ENCODE results near the gene TAF7L. TPM values are rescaled to one million over a fixed set of nuclear protein-coding genes. Genes with fewer than 3 reads are reported as not detected.
A peak's percentile ranks its signal among the peaks of the same experiment; 100 is the strongest.
"Not testable (repeated sequence)": the region's sequence is repeated elsewhere in the genome, so short reads cannot be mapped to it uniquely, and the experiment has no call there.

TAF7L gene
- total RNA-seq, 1 experiment from 2014 or later = 0.18 TPM

DNA sequence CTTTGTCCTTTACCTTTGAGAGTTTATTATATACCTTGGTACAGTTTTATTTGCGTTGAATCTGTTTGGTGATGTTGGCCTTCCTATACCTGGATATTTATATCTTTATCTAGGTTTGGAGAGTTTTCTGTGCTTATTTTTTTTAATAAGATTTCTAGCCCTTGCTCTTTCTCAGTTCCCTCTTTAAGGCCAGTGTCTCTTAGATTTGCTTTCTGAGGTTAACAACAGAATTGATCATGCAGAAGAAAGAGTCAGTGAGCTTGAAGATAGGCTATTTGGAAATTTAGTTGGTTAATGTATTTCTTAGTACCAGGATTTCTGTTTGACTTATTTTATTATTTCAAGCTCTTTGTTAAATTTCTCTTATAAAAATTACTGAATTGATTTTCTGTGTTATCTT lies 12.7 kb upstream of the TAF7L start:
- no peaks in the 10 kb centered on the region for H3K27me3 ChIP-seq (ENCODE audit: control insufficient read depth, insufficient read depth, low read length)
- in situ Hi-C loops (cut with HindIII; ENCODE audit: low pct_unique_long_range_greater_than_20kb, low sequenced_read_pairs) = no loop called here

DNA sequence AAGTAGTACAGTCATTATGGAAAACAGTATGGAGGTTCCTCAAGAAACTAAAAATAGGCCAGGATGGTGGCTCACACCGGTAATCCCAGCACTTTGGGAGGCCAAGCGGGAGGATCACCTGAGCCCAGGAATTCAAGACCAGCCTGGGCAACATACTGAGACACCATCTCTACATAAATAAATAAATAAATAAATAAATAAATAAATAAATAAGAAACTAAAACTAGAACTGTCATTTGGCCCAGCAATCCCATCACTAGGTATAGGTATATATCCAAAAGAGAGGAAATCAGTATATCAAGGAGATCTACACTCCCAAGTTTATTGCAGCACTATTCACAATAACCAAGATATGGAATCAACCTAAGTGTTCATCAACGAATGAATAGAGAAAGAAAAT lies 4.5 kb upstream of the TAF7L start:
- POLR2A ChIA-PET; H3K4me3 ChIP-seq (ENCODE audit: low read depth in 2 of 2, low read length in 2 of 2); H3K27me3 ChIP-seq (ENCODE audit: control insufficient read depth, insufficient read depth, low read length); H3K36me3 ChIP-seq (ENCODE audit: control insufficient read depth, insufficient read depth, low read length); in situ Hi-C loops (cut with HindIII; ENCODE audit: low pct_unique_long_range_greater_than_20kb, low sequenced_read_pairs); H3K9me3 ChIP-seq (ENCODE audit: control insufficient read depth, insufficient read depth, low read depth, low read length); BruUV-seq (replicated peaks); H3K4me1 ChIP-seq (ENCODE audit: control insufficient read depth, insufficient read depth, low read length); DNase-seq (ENCODE audit: low read depth, low spot score); intact Hi-C loops (cut with micrococcal nuclease; ENCODE audit: unreplicated experiment); ATAC-seq; CTCF ChIA-PET; H3K27ac ChIP-seq (ENCODE audit: low read length): not testable (repeated sequence)

More for the DNA sequence above, 12.7 kb upstream of the TAF7L start:
- no peaks in the 10 kb centered on the region for H3K9me3 ChIP-seq (ENCODE audit: control insufficient read depth, insufficient read depth, low read depth, low read length)
- DNase-seq (ENCODE audit: low read depth, low spot score) = no peak
- intact Hi-C loops (cut with micrococcal nuclease; ENCODE audit: unreplicated experiment) = no loop called here
- BruUV-seq (replicated peaks) = no TSS peak
- TF ChIP-seq POLR2AphosphoS5 (IDR thresholded peaks at IDR 0.05; ENCODE audit: low read depth, low read length) (no peak), TCF7L2 (IDR thresholded peaks at IDR 0.05; ENCODE audit: low read depth, low read length) (no peak), SIN3A (IDR thresholded peaks at IDR 0.05; ENCODE audit: borderline replicate concordance, insufficient read depth, low read depth, low read length) (no peak)
- TF ChIP-seq, protein P1, sequence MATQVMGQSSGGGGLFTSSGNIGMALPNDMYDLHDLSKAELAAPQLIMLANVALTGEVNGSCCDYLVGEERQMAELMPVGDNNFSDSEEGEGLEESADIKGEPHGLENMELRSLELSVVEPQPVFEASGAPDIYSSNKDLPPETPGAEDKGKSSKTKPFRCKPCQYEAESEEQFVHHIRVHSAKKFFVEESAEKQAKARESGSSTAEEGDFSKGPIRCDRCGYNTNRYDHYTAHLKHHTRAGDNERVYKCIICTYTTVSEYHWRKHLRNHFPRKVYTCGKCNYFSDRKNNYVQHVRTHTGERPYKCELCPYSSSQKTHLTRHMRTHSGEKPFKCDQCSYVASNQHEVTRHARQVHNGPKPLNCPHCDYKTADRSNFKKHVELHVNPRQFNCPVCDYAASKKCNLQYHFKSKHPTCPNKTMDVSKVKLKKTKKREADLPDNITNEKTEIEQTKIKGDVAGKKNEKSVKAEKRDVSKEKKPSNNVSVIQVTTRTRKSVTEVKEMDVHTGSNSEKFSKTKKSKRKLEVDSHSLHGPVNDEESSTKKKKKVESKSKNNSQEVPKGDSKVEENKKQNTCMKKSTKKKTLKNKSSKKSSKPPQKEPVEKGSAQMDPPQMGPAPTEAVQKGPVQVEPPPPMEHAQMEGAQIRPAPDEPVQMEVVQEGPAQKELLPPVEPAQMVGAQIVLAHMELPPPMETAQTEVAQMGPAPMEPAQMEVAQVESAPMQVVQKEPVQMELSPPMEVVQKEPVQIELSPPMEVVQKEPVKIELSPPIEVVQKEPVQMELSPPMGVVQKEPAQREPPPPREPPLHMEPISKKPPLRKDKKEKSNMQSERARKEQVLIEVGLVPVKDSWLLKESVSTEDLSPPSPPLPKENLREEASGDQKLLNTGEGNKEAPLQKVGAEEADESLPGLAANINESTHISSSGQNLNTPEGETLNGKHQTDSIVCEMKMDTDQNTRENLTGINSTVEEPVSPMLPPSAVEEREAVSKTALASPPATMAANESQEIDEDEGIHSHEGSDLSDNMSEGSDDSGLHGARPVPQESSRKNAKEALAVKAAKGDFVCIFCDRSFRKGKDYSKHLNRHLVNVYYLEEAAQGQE (IDR thresholded peaks at IDR 0.05; ENCODE audit: insufficient read depth in 1 of 2, low read depth in 2 of 2, low read length in 1 of 2) = no peak
- TF ChIP-seq, protein P2, sequence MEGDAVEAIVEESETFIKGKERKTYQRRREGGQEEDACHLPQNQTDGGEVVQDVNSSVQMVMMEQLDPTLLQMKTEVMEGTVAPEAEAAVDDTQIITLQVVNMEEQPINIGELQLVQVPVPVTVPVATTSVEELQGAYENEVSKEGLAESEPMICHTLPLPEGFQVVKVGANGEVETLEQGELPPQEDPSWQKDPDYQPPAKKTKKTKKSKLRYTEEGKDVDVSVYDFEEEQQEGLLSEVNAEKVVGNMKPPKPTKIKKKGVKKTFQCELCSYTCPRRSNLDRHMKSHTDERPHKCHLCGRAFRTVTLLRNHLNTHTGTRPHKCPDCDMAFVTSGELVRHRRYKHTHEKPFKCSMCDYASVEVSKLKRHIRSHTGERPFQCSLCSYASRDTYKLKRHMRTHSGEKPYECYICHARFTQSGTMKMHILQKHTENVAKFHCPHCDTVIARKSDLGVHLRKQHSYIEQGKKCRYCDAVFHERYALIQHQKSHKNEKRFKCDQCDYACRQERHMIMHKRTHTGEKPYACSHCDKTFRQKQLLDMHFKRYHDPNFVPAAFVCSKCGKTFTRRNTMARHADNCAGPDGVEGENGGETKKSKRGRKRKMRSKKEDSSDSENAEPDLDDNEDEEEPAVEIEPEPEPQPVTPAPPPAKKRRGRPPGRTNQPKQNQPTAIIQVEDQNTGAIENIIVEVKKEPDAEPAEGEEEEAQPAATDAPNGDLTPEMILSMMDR (IDR thresholded peaks at IDR 0.05) = no peak
- H3K27ac ChIP-seq (ENCODE audit: low read length) = no peak overlapping the region
- no peaks in the 10 kb centered on the region for H3K4me1 ChIP-seq (ENCODE audit: control insufficient read depth, insufficient read depth, low read length)
- ChIA-PET CTCF (no interaction called here), POLR2A (no interaction called here)
- no peaks in the 10 kb centered on the region for H3K36me3 ChIP-seq (ENCODE audit: control insufficient read depth, insufficient read depth, low read length)
- ATAC-seq = no peak
- no peak overlapping the region for H3K4me3 ChIP-seq (ENCODE audit: low read depth in 2 of 2, low read length in 2 of 2)

DNA sequence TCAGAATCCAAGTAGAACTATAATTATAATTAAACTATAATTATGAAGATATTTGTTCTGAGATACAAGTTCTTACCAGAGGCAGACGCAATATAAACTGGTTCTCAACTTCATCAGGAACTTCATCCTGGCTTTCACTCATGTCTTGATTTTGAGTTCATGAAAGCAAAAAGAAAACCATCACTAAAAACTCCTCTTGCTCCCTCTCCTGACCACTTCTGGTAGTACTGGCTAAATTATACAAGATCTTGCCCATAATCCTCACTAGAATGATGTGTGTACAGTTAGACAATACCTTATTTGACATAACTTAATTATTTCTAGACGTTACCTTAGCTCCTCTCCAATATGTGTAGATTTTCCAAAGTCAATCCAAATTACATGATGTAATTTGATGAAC lies 3.7 kb downstream of the TAF7L start:
- H3K4me3 ChIP-seq (ENCODE audit: low read depth in 2 of 2, low read length in 2 of 2) = no peak overlapping the region
- no TSS peak for BruUV-seq (replicated peaks)
- H3K27ac ChIP-seq (ENCODE audit: low read length) = no peak overlapping the region
- ATAC-seq (peak; percentile 84), DNase-seq (ENCODE audit: low read depth, low spot score) (peak; percentile 52)
- CTCF ChIA-PET = no interaction called here
- no peaks in the 10 kb centered on the region for H3K9me3 ChIP-seq (ENCODE audit: control insufficient read depth, insufficient read depth, low read depth, low read length)
- H3K36me3 ChIP-seq (ENCODE audit: control insufficient read depth, insufficient read depth, low read length) = no peaks in the 10 kb centered on the region
- intact Hi-C loops (cut with micrococcal nuclease; ENCODE audit: unreplicated experiment) (loop anchor here (1.0 kb wide), 1 partner anchor 27 kb away; no protein-coding TSS in a partner anchor), in situ Hi-C loops (cut with HindIII; ENCODE audit: low pct_unique_long_range_greater_than_20kb, low sequenced_read_pairs) (no loop called here)
- no peaks in the 10 kb centered on the region for H3K4me1 ChIP-seq (ENCODE audit: control insufficient read depth, insufficient read depth, low read length)
- TF ChIP-seq, protein P1 (IDR thresholded peaks at IDR 0.05; ENCODE audit: insufficient read depth in 1 of 2, low read depth in 2 of 2, low read length in 1 of 2) = no peak
- TF ChIP-seq POLR2AphosphoS5 (IDR thresholded peaks at IDR 0.05; ENCODE audit: low read depth, low read length) = no peak
- TF ChIP-seq, protein P2 (IDR thresholded peaks at IDR 0.05) = peak; percentile 68; the same call in 1 of the 2 replicates
- POLR2A ChIA-PET = no interaction called here
- no peaks in the 10 kb centered on the region; the same call in 1 of the 2 replicates for H3K27me3 ChIP-seq (ENCODE audit: control insufficient read depth, insufficient read depth, low read length)

All from Panc1 (cell line).